GM12873 (cell line): ENCODE data around the gene NDUFC1.

Experiments
- TF ChIP-seq, protein P1 (sequence below): IDR thresholded peaks from 2 replicates; pipeline ENCODE4 v1.5.1; 2012; ENCODE audit warnings: low read depth, mild to moderate bottlenecking, moderate library complexity, low read length, control low read depth; ENCODE audit not compliant: insufficient read depth; ENCODE audit errors: missing control alignments

NDUFC1 gene

DNA sequence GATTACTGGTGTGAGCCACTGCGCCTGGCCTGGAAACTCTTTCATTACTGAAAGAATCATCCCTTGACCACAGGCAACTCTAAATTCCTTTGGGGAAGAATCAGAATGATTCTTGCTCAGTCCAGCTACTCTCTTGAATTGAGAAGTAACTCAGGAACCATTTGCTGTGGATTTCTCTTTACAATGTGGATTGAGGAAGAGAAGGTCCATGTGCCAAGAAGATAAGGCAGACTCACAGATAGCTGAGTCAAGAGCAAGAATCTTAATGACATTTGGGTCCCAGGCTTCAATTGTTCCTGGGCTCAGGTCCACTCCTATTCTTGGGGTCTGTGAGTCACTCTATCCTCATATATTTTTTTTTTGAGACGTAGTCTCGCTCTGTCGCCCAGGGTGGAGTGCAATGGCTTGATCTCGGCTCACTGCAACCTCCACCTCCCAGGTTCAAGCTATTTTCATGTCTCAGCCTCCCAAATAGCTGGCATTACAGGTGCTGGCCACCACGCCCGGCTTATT is 16.0 kb downstream of the NDUFC1 start:
- TF ChIP-seq, protein P1, sequence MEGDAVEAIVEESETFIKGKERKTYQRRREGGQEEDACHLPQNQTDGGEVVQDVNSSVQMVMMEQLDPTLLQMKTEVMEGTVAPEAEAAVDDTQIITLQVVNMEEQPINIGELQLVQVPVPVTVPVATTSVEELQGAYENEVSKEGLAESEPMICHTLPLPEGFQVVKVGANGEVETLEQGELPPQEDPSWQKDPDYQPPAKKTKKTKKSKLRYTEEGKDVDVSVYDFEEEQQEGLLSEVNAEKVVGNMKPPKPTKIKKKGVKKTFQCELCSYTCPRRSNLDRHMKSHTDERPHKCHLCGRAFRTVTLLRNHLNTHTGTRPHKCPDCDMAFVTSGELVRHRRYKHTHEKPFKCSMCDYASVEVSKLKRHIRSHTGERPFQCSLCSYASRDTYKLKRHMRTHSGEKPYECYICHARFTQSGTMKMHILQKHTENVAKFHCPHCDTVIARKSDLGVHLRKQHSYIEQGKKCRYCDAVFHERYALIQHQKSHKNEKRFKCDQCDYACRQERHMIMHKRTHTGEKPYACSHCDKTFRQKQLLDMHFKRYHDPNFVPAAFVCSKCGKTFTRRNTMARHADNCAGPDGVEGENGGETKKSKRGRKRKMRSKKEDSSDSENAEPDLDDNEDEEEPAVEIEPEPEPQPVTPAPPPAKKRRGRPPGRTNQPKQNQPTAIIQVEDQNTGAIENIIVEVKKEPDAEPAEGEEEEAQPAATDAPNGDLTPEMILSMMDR: no peak

- TF ChIP-seq, protein P1: no peak
Measured at GRCh38 chr4:139282721-139283075, 19.6 kb downstream of the NDUFC1 start.

DNA sequence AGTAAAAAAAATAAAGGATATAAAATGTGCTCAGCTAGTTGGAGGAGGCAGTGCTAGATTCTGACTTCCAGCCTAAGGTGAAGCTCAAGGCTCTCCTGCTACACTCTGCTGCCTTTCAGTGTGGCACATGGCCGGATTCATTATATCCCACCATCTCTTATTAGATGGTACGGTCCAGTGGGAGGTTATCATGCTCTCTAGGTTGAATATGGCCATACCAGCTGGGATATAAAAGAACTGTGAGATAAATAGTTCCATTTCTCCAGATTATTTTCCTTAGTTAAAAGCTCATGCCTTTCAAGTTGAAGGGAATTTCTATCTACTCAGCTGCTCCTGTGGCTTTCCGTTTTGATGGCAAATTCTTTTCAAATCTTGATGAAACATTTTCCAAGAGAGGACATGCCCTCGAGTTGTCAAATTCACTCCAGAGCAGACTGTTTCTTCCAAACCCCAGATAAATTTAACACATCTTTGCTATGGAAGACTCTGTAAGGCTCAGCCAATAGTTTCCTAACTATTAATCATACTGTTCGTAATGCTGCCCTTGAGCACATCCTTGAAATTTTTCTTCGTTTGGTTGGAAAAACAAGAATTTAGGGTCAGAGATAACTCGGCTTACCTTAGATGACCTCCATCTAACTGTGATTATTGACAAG is 20.1 kb downstream of the NDUFC1 start:
- TF ChIP-seq, protein P1: no peak

- TF ChIP-seq, protein P1: no peak
Measured at GRCh38 chr4:139279760-139280620, 22.3 kb downstream of the NDUFC1 start, which contains the start of gene MGARP. TSS of gene MGARP (minus strand) at chr4:139280225. CDS start at chr4:139280158, 67 bp downstream.

- TF ChIP-seq, protein P1: no peak
Measured at GRCh38 chr4:139278912-139279759, 23.1 kb downstream of the NDUFC1 start.

DNA sequence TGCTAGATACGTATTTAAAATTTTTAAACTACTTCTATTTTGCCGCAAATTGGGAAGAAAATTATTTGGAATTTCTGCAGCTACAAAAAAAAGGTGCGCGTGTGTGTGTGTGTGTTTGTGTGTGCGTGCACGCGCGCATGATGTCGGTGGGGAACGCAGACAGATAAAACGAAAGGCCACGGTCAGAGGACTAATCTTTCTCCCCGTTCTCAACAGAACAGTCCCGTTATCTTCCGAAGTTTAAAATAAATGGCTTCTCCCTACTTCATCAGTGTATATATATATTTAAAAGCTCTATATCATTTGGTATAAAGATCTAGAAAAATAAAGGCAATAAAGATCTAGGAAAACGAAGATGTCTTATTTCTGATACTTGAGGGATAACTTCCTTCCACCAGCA is 23.8 kb downstream of the NDUFC1 start:
- TF ChIP-seq, protein P1: no peak
